Measurements from ENCODE around the gene CMTM3.
"Not testable (repeated sequence)": the region's sequence is repeated elsewhere in the genome, so short reads cannot be mapped to it uniquely, and the experiment has no call there.

The CMTM3 gene

GRCh38 chr16:66623755-66624154, 19.3 kb downstream of the CMTM3 start:
- no peak overlapping the region for H3K4me3 ChIP-seq (ENCODE audit: low read depth, low read length)
- peak; percentile 76 for DNase-seq (ENCODE audit: low read depth)
- TF ChIP-seq, protein P1, sequence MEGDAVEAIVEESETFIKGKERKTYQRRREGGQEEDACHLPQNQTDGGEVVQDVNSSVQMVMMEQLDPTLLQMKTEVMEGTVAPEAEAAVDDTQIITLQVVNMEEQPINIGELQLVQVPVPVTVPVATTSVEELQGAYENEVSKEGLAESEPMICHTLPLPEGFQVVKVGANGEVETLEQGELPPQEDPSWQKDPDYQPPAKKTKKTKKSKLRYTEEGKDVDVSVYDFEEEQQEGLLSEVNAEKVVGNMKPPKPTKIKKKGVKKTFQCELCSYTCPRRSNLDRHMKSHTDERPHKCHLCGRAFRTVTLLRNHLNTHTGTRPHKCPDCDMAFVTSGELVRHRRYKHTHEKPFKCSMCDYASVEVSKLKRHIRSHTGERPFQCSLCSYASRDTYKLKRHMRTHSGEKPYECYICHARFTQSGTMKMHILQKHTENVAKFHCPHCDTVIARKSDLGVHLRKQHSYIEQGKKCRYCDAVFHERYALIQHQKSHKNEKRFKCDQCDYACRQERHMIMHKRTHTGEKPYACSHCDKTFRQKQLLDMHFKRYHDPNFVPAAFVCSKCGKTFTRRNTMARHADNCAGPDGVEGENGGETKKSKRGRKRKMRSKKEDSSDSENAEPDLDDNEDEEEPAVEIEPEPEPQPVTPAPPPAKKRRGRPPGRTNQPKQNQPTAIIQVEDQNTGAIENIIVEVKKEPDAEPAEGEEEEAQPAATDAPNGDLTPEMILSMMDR (conservative IDR thresholded peaks at IDR 0.05; ENCODE audit: low read depth, low read length) = no peak

DNA sequence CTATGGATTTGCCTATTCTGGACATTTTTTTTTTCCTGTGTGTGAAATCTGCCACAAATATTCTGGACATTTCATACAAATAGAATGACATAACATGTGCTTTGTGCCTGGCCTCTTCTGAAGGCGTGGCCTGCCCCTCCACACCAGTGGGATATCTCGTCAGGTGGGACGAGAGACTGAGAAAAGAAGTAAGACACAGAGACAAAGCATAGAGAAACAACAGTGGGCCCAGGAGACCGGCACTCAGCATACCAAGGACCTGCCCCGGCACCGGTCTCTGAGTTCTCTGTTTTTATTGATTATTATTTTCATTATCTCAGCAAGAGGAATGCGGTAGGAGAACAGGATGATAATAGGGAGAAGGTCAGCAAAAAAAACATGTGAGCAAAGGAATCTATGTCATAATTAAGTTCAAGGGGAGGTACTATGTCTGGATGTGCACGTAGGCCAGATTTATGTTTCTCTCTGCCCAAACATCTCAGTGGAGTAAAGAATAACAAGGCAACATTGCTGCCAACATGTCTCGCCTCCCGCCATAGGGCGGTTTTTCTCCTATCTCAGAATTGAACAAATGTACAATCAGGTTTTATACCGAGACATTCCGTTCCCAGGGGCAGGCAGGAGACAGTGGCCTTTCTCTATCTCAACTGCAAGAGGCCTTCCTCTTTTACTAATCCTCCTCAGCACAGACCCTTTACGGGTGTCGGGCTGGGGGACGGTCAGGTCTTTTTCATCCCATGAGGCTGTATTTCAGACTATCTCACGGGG, 23.3 kb downstream of the CMTM3 start:
- peak; percentile 11 for DNase-seq (ENCODE audit: low read depth)
- H3K4me3 ChIP-seq (ENCODE audit: low read depth, low read length) = not testable (repeated sequence)

- no peak overlapping the region for H3K4me3 ChIP-seq (ENCODE audit: low read depth, low read length)
- DNase-seq (ENCODE audit: low read depth) = no peak
- TF ChIP-seq, protein P1 (conservative IDR thresholded peaks at IDR 0.05; ENCODE audit: low read depth, low read length) = no peak
Measured at GRCh38 chr16:66629856-66630255, 25.4 kb downstream of the CMTM3 start.

GRCh38 chr16:66630561-66631260, 26.2 kb downstream of the CMTM3 start:
- DNase-seq (ENCODE audit: low read depth); H3K4me3 ChIP-seq (ENCODE audit: low read depth, low read length): not testable (repeated sequence)

GRCh38 chr16:66631558-66631957, 27.1 kb downstream of the CMTM3 start:
- H3K4me3 ChIP-seq (ENCODE audit: low read depth, low read length); DNase-seq (ENCODE audit: low read depth): not testable (repeated sequence)

DNA sequence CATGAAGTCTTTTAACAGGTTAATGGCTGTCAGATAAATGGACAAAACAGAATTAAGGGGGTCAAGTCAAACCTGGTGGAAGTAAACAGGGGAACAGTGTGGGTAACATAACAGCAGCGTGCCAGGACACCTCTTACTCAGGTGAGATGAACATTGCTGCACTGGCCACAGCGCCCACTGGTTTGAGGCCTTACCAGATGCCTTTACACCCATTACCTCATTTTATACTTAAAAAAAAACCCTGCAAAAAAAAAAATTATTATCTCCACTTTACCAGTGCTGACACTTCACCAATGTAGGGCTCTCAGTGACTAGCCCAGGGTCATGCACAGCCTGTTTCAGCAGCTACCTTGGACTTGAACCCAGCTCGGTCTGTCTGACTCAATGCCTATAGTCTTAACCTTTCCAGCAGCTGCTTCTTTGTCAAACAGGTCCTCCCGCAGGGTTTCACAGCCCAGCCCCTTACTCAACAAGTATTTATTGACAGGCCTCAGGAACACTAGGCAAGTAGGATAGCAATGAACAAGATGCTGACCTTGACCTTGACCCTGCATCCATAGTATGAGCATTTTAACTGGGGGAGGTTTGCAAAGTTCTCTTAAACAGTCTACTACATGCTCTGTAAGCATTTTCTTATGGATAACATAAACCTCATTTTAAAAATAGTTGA, 30.2 kb downstream of the CMTM3 start:
- DNase-seq (ENCODE audit: low read depth) = no peak
- TF ChIP-seq, protein P1 (conservative IDR thresholded peaks at IDR 0.05; ENCODE audit: low read depth, low read length) = no peak
- no peak overlapping the region for H3K4me3 ChIP-seq (ENCODE audit: low read depth, low read length)

GRCh38 chr16:66635406-66635805, 30.9 kb downstream of the CMTM3 start:
- no peak overlapping the region for H3K4me3 ChIP-seq (ENCODE audit: low read depth, low read length)
- TF ChIP-seq, protein P1 (conservative IDR thresholded peaks at IDR 0.05; ENCODE audit: low read depth, low read length) = no peak
- DNase-seq (ENCODE audit: low read depth) = no peak

DNA sequence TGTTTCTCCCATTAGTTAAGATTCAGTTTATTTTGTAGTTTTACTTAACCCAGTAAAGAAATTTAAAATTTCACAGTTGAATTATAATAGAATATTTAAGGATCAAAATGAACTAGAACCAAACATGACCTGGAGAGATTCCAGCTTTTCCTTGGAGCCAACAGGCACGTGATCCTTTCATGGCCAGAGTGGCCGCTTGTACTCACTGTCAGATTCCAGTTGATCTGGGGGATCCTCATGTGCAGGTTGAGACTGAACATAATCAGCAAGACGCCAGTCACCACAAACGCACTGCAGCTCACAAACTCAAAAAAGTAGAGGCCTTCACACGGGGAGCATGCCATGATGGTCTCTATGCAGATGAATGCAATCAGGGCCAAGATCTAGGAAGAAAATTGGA, 31.7 kb downstream of the CMTM3 start:
- TF ChIP-seq, protein P1 (conservative IDR thresholded peaks at IDR 0.05; ENCODE audit: low read depth, low read length) = no peak
- no peak overlapping the region for H3K4me3 ChIP-seq (ENCODE audit: low read depth, low read length)
- DNase-seq (ENCODE audit: low read depth) = no peak

All from choroid plexus epithelial cell (primary cell).